Measurements from ENCODE around the gene TNFRSF8.

The TNFRSF8 gene

GRCh38 chr1:12080156-12080555, 17.1 kb downstream of the TNFRSF8 start:
- H3K4me1 ChIP-seq (ENCODE audit: control insufficient read depth, insufficient read depth, low read length) = peaks cover 12% of the 10 kb centered on the region
- H3K9me3 ChIP-seq (ENCODE audit: control insufficient read depth, insufficient read depth, low read length) = no peaks in the 10 kb centered on the region
- no peak overlapping the region for H3K9ac ChIP-seq (ENCODE audit: low read depth, low read length)
- no peak overlapping the region for H3K4me3 ChIP-seq (ENCODE audit: low read depth, low read length)
- no peak overlapping the region for H3K27ac ChIP-seq (ENCODE audit: low read depth, low read length)
- peaks cover 6% of the 10 kb centered on the region for H3K36me3 ChIP-seq (ENCODE audit: control insufficient read depth, insufficient read depth, low read length)
- no peaks in the 10 kb centered on the region for H3K27me3 ChIP-seq (ENCODE audit: control insufficient read depth, insufficient read depth, low read length)

GRCh38 chr1:12080773-12081556, 17.9 kb downstream of the TNFRSF8 start:
- H3K27ac ChIP-seq (ENCODE audit: low read depth, low read length) = no peak overlapping the region
- H3K9me3 ChIP-seq (ENCODE audit: control insufficient read depth, insufficient read depth, low read length) = no peaks in the 10 kb centered on the region
- no peaks in the 10 kb centered on the region for H3K27me3 ChIP-seq (ENCODE audit: control insufficient read depth, insufficient read depth, low read length)
- H3K9ac ChIP-seq (ENCODE audit: low read depth, low read length) = no peak overlapping the region
- no peak overlapping the region for H3K4me3 ChIP-seq (ENCODE audit: low read depth, low read length)
- peaks cover 10% of the 10 kb centered on the region for H3K36me3 ChIP-seq (ENCODE audit: control insufficient read depth, insufficient read depth, low read length)
- peaks cover 7% of the 10 kb centered on the region for H3K4me1 ChIP-seq (ENCODE audit: control insufficient read depth, insufficient read depth, low read length)

DNA sequence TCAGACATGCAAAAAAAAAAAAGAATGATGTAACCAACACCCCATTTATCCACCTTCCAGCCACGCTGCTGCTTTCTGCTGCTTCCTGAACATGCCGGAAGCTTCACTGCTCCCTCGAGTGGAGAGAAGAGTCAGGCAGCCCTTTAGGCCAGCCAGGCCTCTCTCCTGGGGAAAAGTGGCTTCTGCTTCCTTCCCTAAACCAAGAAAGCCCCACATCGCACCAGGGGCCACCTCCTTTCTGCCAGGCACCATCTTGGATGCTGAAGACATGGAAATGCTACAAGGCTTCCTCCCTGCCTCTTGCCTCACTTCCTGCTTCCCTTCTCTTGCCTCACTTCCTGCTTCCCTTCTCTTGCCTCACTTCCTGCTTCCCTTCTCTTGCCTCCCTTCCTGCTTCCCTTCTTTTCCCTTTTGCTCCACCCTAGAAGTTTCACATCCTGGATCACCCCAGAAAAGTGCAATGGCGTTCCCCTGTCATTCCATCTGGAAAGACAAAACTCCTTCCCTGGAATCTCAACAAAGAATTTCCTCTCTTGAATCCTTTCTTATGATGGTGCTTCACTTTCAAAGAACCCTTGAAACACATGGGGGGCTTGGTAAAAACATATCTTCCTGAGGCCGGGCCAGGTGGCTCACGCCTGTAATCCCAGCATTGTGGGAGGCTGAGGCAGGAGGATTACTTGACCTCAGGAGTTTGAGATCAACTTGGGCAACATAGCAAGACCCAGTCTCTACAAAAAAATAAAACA, 18.7 kb downstream of the TNFRSF8 start:
- Histone ChIP-seq H3K27ac (ENCODE audit: low read depth, low read length) (no peak overlapping the region), H3K27me3 (ENCODE audit: control insufficient read depth, insufficient read depth, low read length) (no peaks in the 10 kb centered on the region), H3K4me1 (ENCODE audit: control insufficient read depth, insufficient read depth, low read length) (peaks cover 7% of the 10 kb centered on the region), H3K4me3 (ENCODE audit: low read depth, low read length) (no peak overlapping the region), H3K9ac (ENCODE audit: low read depth, low read length) (no peak overlapping the region), H3K36me3 (ENCODE audit: control insufficient read depth, insufficient read depth, low read length) (peaks cover 10% of the 10 kb centered on the region), H3K9me3 (ENCODE audit: control insufficient read depth, insufficient read depth, low read length) (no peaks in the 10 kb centered on the region)

GRCh38 chr1:12082988-12083387, 19.9 kb downstream of the TNFRSF8 start:
- H3K36me3 ChIP-seq (ENCODE audit: control insufficient read depth, insufficient read depth, low read length) = peaks cover 10% of the 10 kb centered on the region
- no peak overlapping the region for H3K4me3 ChIP-seq (ENCODE audit: low read depth, low read length)
- no peaks in the 10 kb centered on the region for H3K27me3 ChIP-seq (ENCODE audit: control insufficient read depth, insufficient read depth, low read length)
- H3K27ac ChIP-seq (ENCODE audit: low read depth, low read length) = no peak overlapping the region
- H3K9ac ChIP-seq (ENCODE audit: low read depth, low read length) = no peak overlapping the region
- peaks cover 7% of the 10 kb centered on the region for H3K4me1 ChIP-seq (ENCODE audit: control insufficient read depth, insufficient read depth, low read length)
- H3K9me3 ChIP-seq (ENCODE audit: control insufficient read depth, insufficient read depth, low read length) = no peaks in the 10 kb centered on the region

- Histone ChIP-seq H3K9me3 (ENCODE audit: control insufficient read depth, insufficient read depth, low read length) (no peaks in the 10 kb centered on the region), H3K36me3 (ENCODE audit: control insufficient read depth, insufficient read depth, low read length) (peaks cover 10% of the 10 kb centered on the region), H3K27ac (ENCODE audit: low read depth, low read length) (no peak overlapping the region), H3K4me3 (ENCODE audit: low read depth, low read length) (no peak overlapping the region), H3K27me3 (ENCODE audit: control insufficient read depth, insufficient read depth, low read length) (no peaks in the 10 kb centered on the region), H3K4me1 (ENCODE audit: control insufficient read depth, insufficient read depth, low read length) (peaks cover 7% of the 10 kb centered on the region), H3K9ac (ENCODE audit: low read depth, low read length) (no peak overlapping the region)
These were observed 20.7 kb downstream of the TNFRSF8 start for GRCh38 chr1:12083766-12084165.

DNA sequence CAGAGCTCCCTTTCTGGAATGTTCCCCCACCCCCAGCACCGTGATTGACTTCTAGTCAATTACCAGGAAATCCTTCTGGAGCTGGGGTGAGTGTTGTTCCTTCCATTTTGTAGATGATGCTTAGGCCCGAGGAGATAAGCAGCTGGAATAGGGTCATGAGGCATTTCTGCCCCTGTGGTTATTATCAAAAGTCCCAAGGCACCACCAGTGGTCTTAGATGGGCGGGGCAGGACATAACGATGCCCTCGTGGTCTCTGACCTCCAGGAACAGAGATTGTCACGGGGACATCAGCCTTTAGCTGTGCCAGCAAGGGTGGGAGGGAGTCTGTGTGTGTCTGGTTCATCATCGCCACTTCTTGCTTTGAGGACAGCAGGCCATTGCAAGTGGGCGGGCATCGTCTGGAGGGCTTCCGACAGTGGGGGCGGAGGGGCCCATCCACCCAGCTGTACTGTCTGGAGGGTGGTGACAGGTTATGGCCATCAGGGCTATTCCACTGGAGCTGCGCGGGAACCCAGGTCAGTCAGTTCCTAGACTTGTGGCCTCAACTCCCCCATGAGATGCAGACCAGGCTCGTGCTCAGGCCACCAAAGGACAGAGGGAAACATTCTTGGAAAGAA, 22.6 kb downstream of the TNFRSF8 start:
- H3K4me3 ChIP-seq (ENCODE audit: low read depth, low read length) = no peak overlapping the region
- H3K27ac ChIP-seq (ENCODE audit: low read depth, low read length) = no peak overlapping the region
- no peak overlapping the region for H3K9ac ChIP-seq (ENCODE audit: low read depth, low read length)
- H3K4me1 ChIP-seq (ENCODE audit: control insufficient read depth, insufficient read depth, low read length) = no peaks in the 10 kb centered on the region
- H3K27me3 ChIP-seq (ENCODE audit: control insufficient read depth, insufficient read depth, low read length) = no peaks in the 10 kb centered on the region
- H3K36me3 ChIP-seq (ENCODE audit: control insufficient read depth, insufficient read depth, low read length) = peaks cover 10% of the 10 kb centered on the region
- no peaks in the 10 kb centered on the region for H3K9me3 ChIP-seq (ENCODE audit: control insufficient read depth, insufficient read depth, low read length)

- no peak overlapping the region for H3K27ac ChIP-seq (ENCODE audit: low read depth, low read length)
- H3K27me3 ChIP-seq (ENCODE audit: control insufficient read depth, insufficient read depth, low read length) = no peaks in the 10 kb centered on the region
- H3K9me3 ChIP-seq (ENCODE audit: control insufficient read depth, insufficient read depth, low read length) = no peaks in the 10 kb centered on the region
- peaks cover 4% of the 10 kb centered on the region for H3K36me3 ChIP-seq (ENCODE audit: control insufficient read depth, insufficient read depth, low read length)
- no peak overlapping the region for H3K9ac ChIP-seq (ENCODE audit: low read depth, low read length)
- H3K4me1 ChIP-seq (ENCODE audit: control insufficient read depth, insufficient read depth, low read length) = no peaks in the 10 kb centered on the region
- no peak overlapping the region for H3K4me3 ChIP-seq (ENCODE audit: low read depth, low read length)
These were observed 24.8 kb downstream of the TNFRSF8 start for GRCh38 chr1:12087797-12088314.

GRCh38 chr1:12088607-12089006, 25.5 kb downstream of the TNFRSF8 start:
- Histone ChIP-seq H3K4me3 (ENCODE audit: low read depth, low read length) (no peak overlapping the region), H3K36me3 (ENCODE audit: control insufficient read depth, insufficient read depth, low read length) (peaks cover 4% of the 10 kb centered on the region), H3K27ac (ENCODE audit: low read depth, low read length) (no peak overlapping the region), H3K9ac (ENCODE audit: low read depth, low read length) (no peak overlapping the region), H3K27me3 (ENCODE audit: control insufficient read depth, insufficient read depth, low read length) (no peaks in the 10 kb centered on the region), H3K4me1 (ENCODE audit: control insufficient read depth, insufficient read depth, low read length) (no peaks in the 10 kb centered on the region), H3K9me3 (ENCODE audit: control insufficient read depth, insufficient read depth, low read length) (no peaks in the 10 kb centered on the region)

DNA sequence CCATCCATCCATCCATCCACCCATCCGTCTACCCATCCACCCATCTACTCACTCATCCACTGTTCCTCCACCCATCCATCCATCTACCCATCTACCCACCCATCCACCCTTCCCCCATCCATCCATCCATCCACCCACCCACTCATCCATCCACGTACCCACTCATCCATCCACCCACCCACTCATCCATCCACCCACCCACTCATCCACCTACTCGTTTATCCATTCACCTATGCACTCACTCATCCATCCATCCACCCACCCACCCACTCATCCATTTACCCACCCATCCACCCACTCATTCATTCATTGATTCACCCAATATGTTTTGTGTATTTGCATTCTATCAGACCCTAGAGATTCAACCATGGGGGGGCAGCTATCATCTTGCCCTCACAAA, 27.2 kb downstream of the TNFRSF8 start:
- no peak overlapping the region for H3K4me3 ChIP-seq (ENCODE audit: low read depth, low read length)
- no peaks in the 10 kb centered on the region for H3K27me3 ChIP-seq (ENCODE audit: control insufficient read depth, insufficient read depth, low read length)
- H3K36me3 ChIP-seq (ENCODE audit: control insufficient read depth, insufficient read depth, low read length) = peaks cover 4% of the 10 kb centered on the region
- no peaks in the 10 kb centered on the region for H3K9me3 ChIP-seq (ENCODE audit: control insufficient read depth, insufficient read depth, low read length)
- no peak overlapping the region for H3K27ac ChIP-seq (ENCODE audit: low read depth, low read length)
- no peak overlapping the region for H3K9ac ChIP-seq (ENCODE audit: low read depth, low read length)
- H3K4me1 ChIP-seq (ENCODE audit: control insufficient read depth, insufficient read depth, low read length) = no peaks in the 10 kb centered on the region

DNA sequence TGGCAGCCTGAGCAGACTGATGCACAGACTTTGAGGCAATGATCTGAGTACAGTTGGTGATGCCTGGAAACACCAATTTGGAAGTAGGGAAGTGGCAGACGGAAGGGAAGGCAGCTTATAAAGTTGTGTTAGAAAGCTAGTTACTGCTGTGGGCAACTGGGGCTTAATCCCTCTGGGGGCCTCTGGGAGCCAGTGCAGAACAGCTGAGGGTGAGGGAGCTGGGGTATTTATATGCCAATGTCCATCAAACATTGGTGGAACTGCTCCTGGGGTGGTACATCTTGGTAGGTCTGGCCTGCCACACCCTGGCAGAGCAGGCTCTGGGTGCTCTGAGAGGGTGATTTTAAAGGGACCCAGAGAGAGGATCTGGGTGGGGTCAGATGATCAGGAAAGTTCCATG, 28.1 kb downstream of the TNFRSF8 start:
- H3K9ac ChIP-seq (ENCODE audit: low read depth, low read length) = no peak overlapping the region
- H3K27ac ChIP-seq (ENCODE audit: low read depth, low read length) = no peak overlapping the region
- no peaks in the 10 kb centered on the region for H3K9me3 ChIP-seq (ENCODE audit: control insufficient read depth, insufficient read depth, low read length)
- no peak overlapping the region for H3K4me3 ChIP-seq (ENCODE audit: low read depth, low read length)
- H3K27me3 ChIP-seq (ENCODE audit: control insufficient read depth, insufficient read depth, low read length) = no peaks in the 10 kb centered on the region
- peaks cover 4% of the 10 kb centered on the region; the same call in 1 of the 2 replicates for H3K36me3 ChIP-seq (ENCODE audit: control insufficient read depth, insufficient read depth, low read length)
- H3K4me1 ChIP-seq (ENCODE audit: control insufficient read depth, insufficient read depth, low read length) = no peaks in the 10 kb centered on the region

DNA sequence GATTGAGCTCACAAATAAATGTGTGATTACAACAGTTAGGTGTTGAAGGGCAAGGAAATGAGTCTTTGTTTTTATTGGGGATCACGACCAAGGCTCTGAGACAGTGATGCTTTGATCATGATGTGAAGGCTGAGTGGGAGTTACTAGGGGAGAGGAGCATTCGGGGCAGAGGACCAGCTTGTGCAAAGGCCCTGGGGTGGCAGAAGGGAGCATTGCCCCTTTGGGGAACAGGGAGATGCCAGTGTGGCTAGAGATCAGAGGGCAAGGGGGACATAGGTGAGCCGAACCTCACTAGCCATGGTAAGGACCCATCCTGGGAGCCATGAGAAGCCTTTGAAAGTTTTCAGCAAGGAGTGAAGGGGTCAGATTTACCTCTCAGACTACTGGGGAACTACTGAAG, 31.1 kb downstream of the TNFRSF8 start:
- H3K4me1 ChIP-seq (ENCODE audit: control insufficient read depth, insufficient read depth, low read length) = no peaks in the 10 kb centered on the region
- H3K27ac ChIP-seq (ENCODE audit: low read depth, low read length) = no peak overlapping the region
- no peak overlapping the region for H3K9ac ChIP-seq (ENCODE audit: low read depth, low read length)
- no peak overlapping the region for H3K4me3 ChIP-seq (ENCODE audit: low read depth, low read length)
- H3K9me3 ChIP-seq (ENCODE audit: control insufficient read depth, insufficient read depth, low read length) = no peaks in the 10 kb centered on the region
- peaks cover 9% of the 10 kb centered on the region for H3K36me3 ChIP-seq (ENCODE audit: control insufficient read depth, insufficient read depth, low read length)
- no peaks in the 10 kb centered on the region for H3K27me3 ChIP-seq (ENCODE audit: control insufficient read depth, insufficient read depth, low read length)
